GM23338 (cell line): ENCODE measurements around the gene HTR2B. TPM values are rescaled to one million over a fixed set of nuclear protein-coding genes. Genes with fewer than 3 reads are reported as not detected.

Source experiments
- ATAC-seq: fragments of 200-7000 bp; cut with Tn5 transposase; 3 replicates; pipeline ENCODE4 v1.9.1; 2020
- DNase-seq: peaks from one replicate; pipeline ENCODE4 v3.0.0-alpha.2; 2015; ENCODE audit warnings: low spot score
- H2AFZ ChIP-seq: fragments of 200-600 bp; sonication (generic); 2 replicates; pipeline ENCODE4 v1.8.0; 2016; ENCODE audit warnings: antibody characterized with exemption, mild to moderate bottlenecking, moderate library complexity
- H3F3A ChIP-seq: fragments of 200-600 bp; sonication (generic); replicated peaks from 2 replicates; pipeline ENCODE4 v1.8.0; 2017; ENCODE audit warnings: antibody characterized with exemption, mixed run types, low read depth
- H3K27ac ChIP-seq: fragments of 200-600 bp; sonication (generic); 2 replicates; pipeline ENCODE4 v1.6.1; 2016; ENCODE audit warnings: low read depth
- H3K27me3 ChIP-seq: fragments of 200-600 bp; sonication (generic); 2 replicates; pipeline ENCODE4 v1.8.0; 2016; ENCODE audit warnings: mild to moderate bottlenecking, mixed run types, moderate library complexity; ENCODE audit not compliant: insufficient read depth
- H3K36me3 ChIP-seq: fragments of 200-600 bp; sonication (generic); 2 replicates; pipeline ENCODE4 v1.8.0; 2016; ENCODE audit warnings: mild to moderate bottlenecking; ENCODE audit not compliant: insufficient read depth
- H3K4me1 ChIP-seq: fragments of 200-600 bp; sonication (generic); 2 replicates; pipeline ENCODE4 v1.8.0; 2016; ENCODE audit warnings: mild to moderate bottlenecking, moderate library complexity; ENCODE audit not compliant: insufficient read depth
- H3K4me2 ChIP-seq: fragments of 200-600 bp; sonication (generic); 2 replicates; pipeline ENCODE4 v1.7.1; 2017; ENCODE audit warnings: mixed run types
- H3K4me3 ChIP-seq: fragments of 200-600 bp; sonication (generic); 2 replicates; pipeline ENCODE4 v1.6.1; 2016; ENCODE audit warnings: mixed run types
- H3K79me2 ChIP-seq: fragments of 200-600 bp; sonication (generic); replicated peaks from 2 replicates; pipeline ENCODE4 v1.8.0; 2017; ENCODE audit warnings: mild to moderate bottlenecking; ENCODE audit not compliant: insufficient read depth
- H3K9me2 ChIP-seq: fragments of 200-600 bp; sonication (generic); 2 replicates; pipeline ENCODE4 v1.8.0; 2017; ENCODE audit not compliant: insufficient read depth
- H4K20me1 ChIP-seq: fragments of 200-600 bp; sonication (generic); replicated peaks from 2 replicates; pipeline ENCODE4 v1.8.0; 2017; ENCODE audit warnings: mild to moderate bottlenecking; ENCODE audit not compliant: insufficient read depth
- H3K27ac Mint-ChIP-seq: 2 replicates; pipeline ENCODE4 v1.8.0; 2020; ENCODE audit warnings: inconsistent platforms, mild to moderate bottlenecking, moderate library complexity, mixed read lengths
- H3K27me3 Mint-ChIP-seq: 3 replicates; pipeline ENCODE4 v1.8.0; 2022; ENCODE audit warnings: low read depth, mild to moderate bottlenecking, moderate library complexity, mixed read lengths, inconsistent platforms; ENCODE audit not compliant: insufficient read depth, poor library complexity
- H3K36me3 Mint-ChIP-seq: 3 replicates; pipeline ENCODE4 v1.8.0; 2021; ENCODE audit warnings: low read depth, mild to moderate bottlenecking, inconsistent platforms, moderate library complexity, mixed read lengths
- H3K4me1 Mint-ChIP-seq: 3 replicates; pipeline ENCODE4 v1.8.0; 2020; ENCODE audit warnings: mild to moderate bottlenecking, inconsistent platforms, mixed read lengths
- H3K4me3 Mint-ChIP-seq: 3 replicates; pipeline ENCODE4 v1.8.0; 2021; ENCODE audit warnings: moderate library complexity, mild to moderate bottlenecking, inconsistent platforms, mixed read lengths
- H3K9me3 Mint-ChIP-seq: 3 replicates; pipeline ENCODE4 v1.8.0; 2020; ENCODE audit warnings: moderate library complexity, mild to moderate bottlenecking, inconsistent platforms, mixed read lengths
- CTCF ChIP-seq, 2 experiments: fragments of 200-600 bp in 1 of 2; sonication (generic) in 1 of 2; conservative IDR thresholded peaks; 2 replicates each; pipeline versions ENCODE4 v1.5.1 to v1.6.1; 2016 to 2017; ENCODE audit warnings: antibody characterized with exemption in 2 of 2, low read depth in 2 of 2, mild to moderate bottlenecking in 2 of 2, moderate library complexity in 1 of 2
- ETS1 ChIP-seq: IDR thresholded peaks from 2 replicates; pipeline ENCODE4 v1.6.1; 2016; ENCODE audit warnings: antibody characterized with exemption
- EZH2 ChIP-seq: fragments of 200-600 bp; sonication (generic); IDR thresholded peaks from one replicate; pipeline ENCODE4 v1.8.0; 2017; ENCODE audit warnings: antibody characterized with exemption, mild to moderate bottlenecking, low read depth; ENCODE audit not compliant: unreplicated experiment
- EZH2phosphoT487 ChIP-seq: fragments of 200-600 bp; sonication (generic); IDR thresholded peaks from one replicate; pipeline ENCODE4 v1.8.1; 2018; ENCODE audit warnings: antibody characterized with exemption; ENCODE audit not compliant: unreplicated experiment
- NANOG ChIP-seq: IDR thresholded peaks from 2 replicates; pipeline ENCODE4 v1.6.1; 2016; ENCODE audit warnings: antibody characterized with exemption, borderline replicate concordance
- POLR2AphosphoS5 ChIP-seq: IDR thresholded peaks from 2 replicates; pipeline ENCODE4 v1.6.1; 2016; ENCODE audit warnings: antibody characterized with exemption, low read depth
- ZNF114 ChIP-seq: fragments of 250-450 bp; sonication (Bioruptor Pico); IDR thresholded peaks from 2 replicates; pipeline ENCODE4 v1.5.0; 2020; ENCODE audit warnings: mild to moderate bottlenecking, moderate library complexity
- polyA plus RNA-seq: library from polyadenylated mRNA; unstranded; fragments of >200 nt; fragmentation: Nextera tagmentation; extraction: Ambion mirVana; gene quantifications from 2 replicates; pipeline ENCODE4 v1.2.1, GENCODE V29; 2016
- total RNA-seq: library from RNA; depleted of rRNA; stranded (reverse); fragments of >200 nt; shearing (Covaris generic); gene quantifications from 2 replicates; pipeline ENCODE4 v1.2.3, GENCODE V29; 2014
- TF ChIP-seq, protein P1 (sequence below): fragments of 250-450 bp; sonication (Bioruptor Pico); IDR thresholded peaks from 2 replicates; pipeline ENCODE4 v1.5.0; 2020; ENCODE audit warnings: mild to moderate bottlenecking, moderate library complexity
- TF ChIP-seq, protein P2 (sequence below): IDR thresholded peaks from one replicate; pipeline ENCODE4 v1.6.1; 2018; ENCODE audit warnings: antibody characterized with exemption; ENCODE audit not compliant: unreplicated experiment

Gene HTR2B
- total and polyA plus RNA-seq, 2 experiments from 2014 or later: 0.16 TPM; not detected in 1

DNA sequence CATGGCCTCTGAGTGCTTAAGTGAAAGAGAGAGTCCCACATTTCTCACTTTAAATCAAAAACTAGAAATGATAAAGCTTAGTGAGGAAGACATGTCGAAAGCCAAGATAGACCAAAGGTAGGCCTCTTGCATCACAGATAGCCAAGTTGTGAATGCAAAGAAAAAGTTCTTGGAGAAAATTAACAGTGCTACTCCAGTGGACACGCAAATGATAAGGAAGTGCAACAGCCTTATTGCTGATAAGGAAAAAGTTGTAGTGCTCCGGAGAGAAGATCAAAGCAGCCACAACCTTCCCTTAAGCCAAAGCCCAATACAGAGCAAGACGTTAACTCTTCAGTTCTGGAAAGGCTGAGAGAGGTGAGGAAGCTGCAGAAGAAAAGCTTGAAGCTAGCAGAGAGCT is 36.1 kb downstream of the HTR2B start (continued):
- TF ChIP-seq, protein P1, sequence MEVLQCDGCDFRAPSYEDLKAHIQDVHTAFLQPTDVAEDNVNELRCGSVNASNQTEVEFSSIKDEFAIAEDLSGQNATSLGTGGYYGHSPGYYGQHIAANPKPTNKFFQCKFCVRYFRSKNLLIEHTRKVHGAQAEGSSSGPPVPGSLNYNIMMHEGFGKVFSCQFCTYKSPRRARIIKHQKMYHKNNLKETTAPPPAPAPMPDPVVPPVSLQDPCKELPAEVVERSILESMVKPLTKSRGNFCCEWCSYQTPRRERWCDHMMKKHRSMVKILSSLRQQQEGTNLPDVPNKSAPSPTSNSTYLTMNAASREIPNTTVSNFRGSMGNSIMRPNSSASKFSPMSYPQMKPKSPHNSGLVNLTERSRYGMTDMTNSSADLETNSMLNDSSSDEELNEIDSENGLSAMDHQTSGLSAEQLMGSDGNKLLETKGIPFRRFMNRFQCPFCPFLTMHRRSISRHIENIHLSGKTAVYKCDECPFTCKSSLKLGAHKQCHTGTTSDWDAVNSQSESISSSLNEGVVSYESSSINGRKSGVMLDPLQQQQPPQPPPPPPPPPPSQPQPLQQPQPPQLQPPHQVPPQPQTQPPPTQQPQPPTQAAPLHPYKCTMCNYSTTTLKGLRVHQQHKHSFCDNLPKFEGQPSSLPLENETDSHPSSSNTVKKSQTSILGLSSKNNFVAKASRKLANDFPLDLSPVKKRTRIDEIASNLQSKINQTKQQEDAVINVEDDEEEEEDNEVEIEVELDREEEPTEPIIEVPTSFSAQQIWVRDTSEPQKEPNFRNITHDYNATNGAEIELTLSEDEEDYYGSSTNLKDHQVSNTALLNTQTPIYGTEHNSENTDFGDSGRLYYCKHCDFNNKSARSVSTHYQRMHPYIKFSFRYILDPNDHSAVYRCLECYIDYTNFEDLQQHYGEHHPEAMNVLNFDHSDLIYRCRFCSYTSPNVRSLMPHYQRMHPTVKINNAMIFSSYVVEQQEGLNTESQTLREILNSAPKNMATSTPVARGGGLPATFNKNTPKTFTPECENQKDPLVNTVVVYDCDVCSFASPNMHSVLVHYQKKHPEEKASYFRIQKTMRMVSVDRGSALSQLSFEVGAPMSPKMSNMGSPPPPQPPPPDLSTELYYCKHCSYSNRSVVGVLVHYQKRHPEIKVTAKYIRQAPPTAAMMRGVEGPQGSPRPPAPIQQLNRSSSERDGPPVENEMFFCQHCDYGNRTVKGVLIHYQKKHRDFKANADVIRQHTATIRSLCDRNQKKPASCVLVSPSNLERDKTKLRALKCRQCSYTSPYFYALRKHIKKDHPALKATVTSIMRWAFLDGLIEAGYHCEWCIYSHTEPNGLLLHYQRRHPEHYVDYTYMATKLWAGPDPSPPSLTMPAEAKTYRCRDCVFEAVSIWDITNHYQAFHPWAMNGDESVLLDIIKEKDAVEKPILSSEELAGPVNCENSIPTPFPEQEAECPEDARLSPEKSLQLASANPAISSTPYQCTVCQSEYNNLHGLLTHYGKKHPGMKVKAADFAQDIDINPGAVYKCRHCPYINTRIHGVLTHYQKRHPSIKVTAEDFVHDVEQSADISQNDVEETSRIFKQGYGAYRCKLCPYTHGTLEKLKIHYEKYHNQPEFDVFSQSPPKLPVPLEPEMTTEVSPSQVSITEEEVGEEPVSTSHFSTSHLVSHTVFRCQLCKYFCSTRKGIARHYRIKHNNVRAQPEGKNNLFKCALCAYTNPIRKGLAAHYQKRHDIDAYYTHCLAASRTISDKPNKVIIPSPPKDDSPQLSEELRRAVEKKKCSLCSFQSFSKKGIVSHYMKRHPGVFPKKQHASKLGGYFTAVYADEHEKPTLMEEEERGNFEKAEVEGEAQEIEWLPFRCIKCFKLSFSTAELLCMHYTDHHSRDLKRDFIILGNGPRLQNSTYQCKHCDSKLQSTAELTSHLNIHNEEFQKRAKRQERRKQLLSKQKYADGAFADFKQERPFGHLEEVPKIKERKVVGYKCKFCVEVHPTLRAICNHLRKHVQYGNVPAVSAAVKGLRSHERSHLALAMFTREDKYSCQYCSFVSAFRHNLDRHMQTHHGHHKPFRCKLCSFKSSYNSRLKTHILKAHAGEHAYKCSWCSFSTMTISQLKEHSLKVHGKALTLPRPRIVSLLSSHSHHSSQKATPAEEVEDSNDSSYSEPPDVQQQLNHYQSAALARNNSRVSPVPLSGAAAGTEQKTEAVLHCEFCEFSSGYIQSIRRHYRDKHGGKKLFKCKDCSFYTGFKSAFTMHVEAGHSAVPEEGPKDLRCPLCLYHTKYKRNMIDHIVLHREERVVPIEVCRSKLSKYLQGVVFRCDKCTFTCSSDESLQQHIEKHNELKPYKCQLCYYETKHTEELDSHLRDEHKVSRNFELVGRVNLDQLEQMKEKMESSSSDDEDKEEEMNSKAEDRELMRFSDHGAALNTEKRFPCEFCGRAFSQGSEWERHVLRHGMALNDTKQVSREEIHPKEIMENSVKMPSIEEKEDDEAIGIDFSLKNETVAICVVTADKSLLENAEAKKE: no peak
- TF ChIP-seq ETS1: no peak
- no peak for TF ChIP-seq CTCF (conservative IDR thresholded peaks at IDR 0.05; ENCODE audit: low read depth in 2 of 2)
- TF ChIP-seq NANOG: no peak
- no peak for TF ChIP-seq EZH2phosphoT487
- no peak for TF ChIP-seq ZNF114 (CRISPR knock-in tag)
- no peak for TF ChIP-seq EZH2

DNA sequence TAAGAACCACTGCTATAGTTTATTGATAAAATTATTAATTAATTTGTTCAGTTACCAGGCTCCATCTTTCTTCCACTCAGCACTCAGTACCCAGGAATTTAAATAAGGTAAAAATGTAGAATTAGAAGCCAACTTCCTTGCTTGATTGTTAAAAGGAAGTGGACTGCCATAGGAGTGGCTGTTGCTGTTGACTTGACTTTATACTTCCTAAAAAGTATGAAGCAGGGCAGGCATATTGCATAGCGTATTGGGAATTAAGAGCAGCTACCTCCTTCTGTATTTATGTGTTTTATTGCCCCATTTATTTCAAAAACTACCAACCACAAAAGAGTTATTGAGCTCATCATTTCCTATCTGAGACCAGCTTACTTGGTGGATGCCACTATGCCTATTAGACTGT is 40.3 kb downstream of the HTR2B start:
- H3K36me3 Mint-ChIP-seq: peaks cover 86% of the 10 kb centered on the region
- H3K27ac Mint-ChIP-seq: no peak overlapping the region
- H3K4me2 ChIP-seq: no peak overlapping the region
- no peaks in the 10 kb centered on the region for H3K27me3 Mint-ChIP-seq
- no peak overlapping the region for H3K4me3 Mint-ChIP-seq
- no peaks in the 10 kb centered on the region for H3K4me1 ChIP-seq
- no peak overlapping the region for H2AFZ ChIP-seq
- H3K36me3 ChIP-seq: peaks cover 69% of the 10 kb centered on the region
- ATAC-seq (no peak), DNase-seq (no peak)
- no peaks in the 10 kb centered on the region for H3F3A ChIP-seq
- H3K9me3 Mint-ChIP-seq: no peaks in the 10 kb centered on the region
- H3K9me2 ChIP-seq: no peaks in the 10 kb centered on the region
- no peak overlapping the region for H3K27ac ChIP-seq
- H3K79me2 ChIP-seq: no peaks in the 10 kb centered on the region
- H3K4me1 Mint-ChIP-seq: no peaks in the 10 kb centered on the region
- no peaks in the 10 kb centered on the region for H3K27me3 ChIP-seq
- H3K4me3 ChIP-seq: no peak overlapping the region
- H4K20me1 ChIP-seq: peaks cover 11% of the 10 kb centered on the region
- TF ChIP-seq POLR2AphosphoS5: no peak
- TF ChIP-seq, protein P2, sequence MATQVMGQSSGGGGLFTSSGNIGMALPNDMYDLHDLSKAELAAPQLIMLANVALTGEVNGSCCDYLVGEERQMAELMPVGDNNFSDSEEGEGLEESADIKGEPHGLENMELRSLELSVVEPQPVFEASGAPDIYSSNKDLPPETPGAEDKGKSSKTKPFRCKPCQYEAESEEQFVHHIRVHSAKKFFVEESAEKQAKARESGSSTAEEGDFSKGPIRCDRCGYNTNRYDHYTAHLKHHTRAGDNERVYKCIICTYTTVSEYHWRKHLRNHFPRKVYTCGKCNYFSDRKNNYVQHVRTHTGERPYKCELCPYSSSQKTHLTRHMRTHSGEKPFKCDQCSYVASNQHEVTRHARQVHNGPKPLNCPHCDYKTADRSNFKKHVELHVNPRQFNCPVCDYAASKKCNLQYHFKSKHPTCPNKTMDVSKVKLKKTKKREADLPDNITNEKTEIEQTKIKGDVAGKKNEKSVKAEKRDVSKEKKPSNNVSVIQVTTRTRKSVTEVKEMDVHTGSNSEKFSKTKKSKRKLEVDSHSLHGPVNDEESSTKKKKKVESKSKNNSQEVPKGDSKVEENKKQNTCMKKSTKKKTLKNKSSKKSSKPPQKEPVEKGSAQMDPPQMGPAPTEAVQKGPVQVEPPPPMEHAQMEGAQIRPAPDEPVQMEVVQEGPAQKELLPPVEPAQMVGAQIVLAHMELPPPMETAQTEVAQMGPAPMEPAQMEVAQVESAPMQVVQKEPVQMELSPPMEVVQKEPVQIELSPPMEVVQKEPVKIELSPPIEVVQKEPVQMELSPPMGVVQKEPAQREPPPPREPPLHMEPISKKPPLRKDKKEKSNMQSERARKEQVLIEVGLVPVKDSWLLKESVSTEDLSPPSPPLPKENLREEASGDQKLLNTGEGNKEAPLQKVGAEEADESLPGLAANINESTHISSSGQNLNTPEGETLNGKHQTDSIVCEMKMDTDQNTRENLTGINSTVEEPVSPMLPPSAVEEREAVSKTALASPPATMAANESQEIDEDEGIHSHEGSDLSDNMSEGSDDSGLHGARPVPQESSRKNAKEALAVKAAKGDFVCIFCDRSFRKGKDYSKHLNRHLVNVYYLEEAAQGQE: no peak
- no peak for TF ChIP-seq NANOG
- TF ChIP-seq CTCF (conservative IDR thresholded peaks at IDR 0.05; ENCODE audit: low read depth in 2 of 2): no peak
- no peak for TF ChIP-seq EZH2
